HepG2 (cell line): ENCODE measurements around the gene HMMR. TPM values are rescaled to one million over a fixed set of nuclear protein-coding genes. Genes with fewer than 3 reads are reported as not detected.
A peak's percentile ranks its signal among the peaks of the same experiment; 100 is the strongest.

ENCODE experiments used
- ATAC-seq: fragments of 200-7000 bp; cut with Tn5 transposase; 3 replicates; pipeline ENCODE4 v1.9.1; 2020; ENCODE audit warnings: mild to moderate bottlenecking, moderate library complexity
- BruUV-seq: library from RNA; stranded (reverse); fragments of 400-500 nt; replicated peaks from 2 replicates; lab custom pipeline; 2021; lab: Mats Ljungman, UMichigan
- CTCF ChIA-PET: fragments of 300-600 bp; formaldehyde crosslinking; extraction: SDS; loops from one replicate; lab custom pipeline; 2021; ENCODE audit warnings: low total read pairs, inconsistent platforms, low intra/inter-chr PET ratio; lab: Yijun Ruan, JAX
- POLR2A ChIA-PET: fragments of 350-600 bp; sonication (Branson Sonifier 250); formaldehyde crosslinking; loops from one replicate; lab custom pipeline; 2020; ENCODE audit warnings: antibody characterized with exemption, inconsistent platforms; lab: Yijun Ruan, JAX
- DNase-seq: peaks from one replicate; pipeline ENCODE4 v3.0.0-alpha.2; 2015; ENCODE audit warnings: low spot score
- FAIRE-seq: peaks from 3 replicates; lab custom pipeline; 2011; peaks lifted over from hg19 to GRCh38; lab: Jason Lieb, UNC
- H2AFZ ChIP-seq: one replicate; pipeline ENCODE4 v1.6.1; 2011; ENCODE audit warnings: low read length, inconsistent platforms
- H3K27ac ChIP-seq: fragments of 300-600 bp; 3 replicates; pipeline ENCODE4 v1.8.0; 2011; ENCODE audit warnings: mixed run types, mild to moderate bottlenecking, mixed read lengths, low read length, inconsistent platforms; ENCODE audit not compliant: insufficient read depth; ENCODE audit errors: extremely low read length
- H3K27me3 ChIP-seq, 2 experiments: fragments of 200-600 bp in 1 of 2; 2 replicates in 1 of 2; 3 replicates in 1 of 2; pipeline versions ENCODE4 v1.6.0 to v1.8.0; 2011; ENCODE audit warnings: low read length in 2 of 2, mild to moderate bottlenecking in 2 of 2, moderate library complexity in 2 of 2, inconsistent platforms in 1 of 2; ENCODE audit not compliant: insufficient read depth in 2 of 2, control insufficient read depth in 1 of 2
- H3K36me3 ChIP-seq, 2 experiments: fragments of 200-600 bp in 1 of 2; replicated peaks in 1 of 2; 2 replicates in 1 of 2; 3 replicates in 1 of 2; pipeline versions ENCODE4 v1.5.1 to v1.8.0; 2011; ENCODE audit warnings: low read length in 2 of 2, inconsistent platforms in 1 of 2; ENCODE audit not compliant: insufficient read depth in 2 of 2, control insufficient read depth in 1 of 2
- H3K4me1 ChIP-seq: 2 replicates; pipeline ENCODE4 v1.5.1; 2012; ENCODE audit warnings: low read length, inconsistent platforms; ENCODE audit not compliant: insufficient read depth
- H3K4me2 ChIP-seq: 2 replicates; pipeline ENCODE4 v1.6.0; 2011; ENCODE audit warnings: low read depth, low read length, inconsistent platforms
- H3K4me3 ChIP-seq, 3 experiments: fragments of 200-600 bp in 1 of 3; sonication (generic), shearing (Covaris generic) in 1 of 3; replicated peaks in 1 of 3; 2 replicates each; pipeline ENCODE4 v1.5.1; 2011 to 2016; ENCODE audit warnings: low read length in 3 of 3, inconsistent platforms in 2 of 3, low read depth in 2 of 3, mild to moderate bottlenecking in 2 of 3, control low read depth in 1 of 3, mixed read lengths in 1 of 3; ENCODE audit not compliant: insufficient read depth in 1 of 3
- H3K79me2 ChIP-seq: one replicate; pipeline ENCODE4 v1.6.1; 2011; ENCODE audit warnings: low read length, inconsistent platforms; ENCODE audit not compliant: insufficient read depth
- H3K9ac ChIP-seq: 2 replicates; pipeline ENCODE4 v1.6.0; 2011; ENCODE audit warnings: mild to moderate bottlenecking, low read depth, low read length, inconsistent platforms; ENCODE audit not compliant: insufficient read depth
- H3K9me3 ChIP-seq: 2 replicates; pipeline ENCODE4 v1.5.1; 2012; ENCODE audit warnings: mild to moderate bottlenecking, low read length
- H4K20me1 ChIP-seq: 2 replicates; pipeline ENCODE4 v1.6.0; 2011; ENCODE audit warnings: inconsistent platforms, mild to moderate bottlenecking, low read length, moderate library complexity; ENCODE audit not compliant: insufficient read depth
- SRF ChIP-seq: IDR thresholded peaks from 2 replicates; pipeline ENCODE4 v1.6.1; 2011; ENCODE audit warnings: mild to moderate bottlenecking, low read depth, low read length, moderate library complexity
- ZBTB20 ChIP-seq: sonication (generic); formaldehyde crosslinking; IDR thresholded peaks from 2 replicates; pipeline ENCODE4 v1.8.1; 2023; ENCODE audit warnings: missing genetic modification reagents, low read depth, mild to moderate bottlenecking, borderline replicate concordance
- WGBS: methylation state at CpG from one replicate; pipeline ENCODE4 v1.1.6; 2017; ENCODE audit warnings: low lambda C conversion rate; 5-methylcytosine and 5-hydroxymethylcytosine counted together
- in situ Hi-C: cut with HindIII; loops from 2 replicates; pipeline ENCODE4 v1.10.0; 2017; ENCODE audit warnings: low pct_unique_long_range_greater_than_20kb; ENCODE audit not compliant: extremely low pct_ligation_motif_present
- intact Hi-C: fragments of 100-400 bp; cut with micrococcal nuclease; formaldehyde crosslinking; loops from one replicate; pipeline ENCODE4 v1.10.0; 2022; ENCODE audit not compliant: unreplicated experiment
- polyA plus RNA-seq, 8 experiments: library from polyadenylated mRNA; depleted of rRNA in 3 of 8; stranded (reverse) in 7 of 8; unstranded in 1 of 8; fragments of >200 nt; fragmentation: Illumina TruSeq in 4 of 8; extraction: Trizol in 4 of 8; gene quantifications; 2 replicates each; pipeline versions ENCODE4 v1.2.1 to v1.2.3, GENCODE V29; 2011 to 2016; ENCODE audit warnings: low read depth in 4 of 8, missing spikeins in 1 of 8, mixed read lengths in 1 of 8; ENCODE audit not compliant: insufficient read depth in 1 of 8
- total RNA-seq, 5 experiments: library from RNA; depleted of rRNA; stranded (reverse); fragments of >200 nt; fragmentation: Illumina TruSeq; extraction: Trizol; gene quantifications; 2 replicates each; pipeline ENCODE4 v1.2.3, GENCODE V29; 2016; ENCODE audit warnings: low read depth in 1 of 5
- TF ChIP-seq, protein P1 (sequence below), 2 experiments: sonication (generic) in 1 of 2; formaldehyde crosslinking in 1 of 2; IDR thresholded peaks; 2 replicates each; pipeline versions ENCODE4 v1.5.1 to v1.6.1; 2011 to 2020; ENCODE audit warnings: borderline replicate concordance in 1 of 2, low read depth in 1 of 2, low read length in 1 of 2, mild to moderate bottlenecking in 1 of 2, missing genetic modification reagents in 1 of 2, moderate library complexity in 1 of 2
- TF ChIP-seq, protein P2 (sequence below): sonication (generic); formaldehyde crosslinking; IDR thresholded peaks from 2 replicates; pipeline ENCODE4 v1.4.0; 2020; ENCODE audit warnings: low read depth, mild to moderate bottlenecking, missing genetic modification reagents
- TF ChIP-seq, protein P3 (sequence below): IDR thresholded peaks from 2 replicates; pipeline ENCODE4 v1.6.1; 2016; ENCODE audit warnings: mild to moderate bottlenecking
- TF ChIP-seq, protein P4 (sequence below): sonication (generic); formaldehyde crosslinking; IDR thresholded peaks from 2 replicates; pipeline ENCODE4 v1.8.0; 2022; ENCODE audit warnings: mild to moderate bottlenecking, missing genetic modification reagents; ENCODE audit not compliant: insufficient replicate concordance
- TF ChIP-seq, protein P5 (sequence below): sonication (generic); formaldehyde crosslinking; IDR thresholded peaks from 2 replicates; pipeline ENCODE4 v1.4.0; 2020; ENCODE audit warnings: missing genetic modification reagents

The HMMR gene
- total and polyA plus RNA-seq, 2 of the 13 experiments (the other 11 are each of a cell fraction or from before 2014, with no cell fraction given), result 8.5 to 48.3 TPM

DNA sequence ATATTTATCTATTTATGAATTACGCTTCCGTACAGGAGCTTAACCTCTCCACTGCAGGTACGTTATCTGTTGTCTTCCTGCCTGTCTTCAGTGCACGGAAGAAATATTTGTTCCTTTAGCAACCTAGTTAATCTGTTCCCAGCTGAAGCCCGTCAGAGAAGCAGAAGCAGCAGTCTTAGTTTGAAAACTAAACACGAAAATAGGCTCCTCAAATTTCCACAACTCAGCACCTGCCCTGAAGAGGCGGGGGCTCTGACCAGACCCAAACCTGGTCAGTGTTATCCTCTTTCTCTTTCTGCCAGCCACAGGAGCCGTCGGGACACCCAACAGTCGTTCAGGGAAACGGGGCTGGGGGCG, 992 bp upstream of the HMMR start (continued):
- no peak for TF ChIP-seq SRF
- TF ChIP-seq ZBTB20 (CRISPR knock-in tag), result no peak
- TF ChIP-seq, all 625 proteins: peak for 5

DNA sequence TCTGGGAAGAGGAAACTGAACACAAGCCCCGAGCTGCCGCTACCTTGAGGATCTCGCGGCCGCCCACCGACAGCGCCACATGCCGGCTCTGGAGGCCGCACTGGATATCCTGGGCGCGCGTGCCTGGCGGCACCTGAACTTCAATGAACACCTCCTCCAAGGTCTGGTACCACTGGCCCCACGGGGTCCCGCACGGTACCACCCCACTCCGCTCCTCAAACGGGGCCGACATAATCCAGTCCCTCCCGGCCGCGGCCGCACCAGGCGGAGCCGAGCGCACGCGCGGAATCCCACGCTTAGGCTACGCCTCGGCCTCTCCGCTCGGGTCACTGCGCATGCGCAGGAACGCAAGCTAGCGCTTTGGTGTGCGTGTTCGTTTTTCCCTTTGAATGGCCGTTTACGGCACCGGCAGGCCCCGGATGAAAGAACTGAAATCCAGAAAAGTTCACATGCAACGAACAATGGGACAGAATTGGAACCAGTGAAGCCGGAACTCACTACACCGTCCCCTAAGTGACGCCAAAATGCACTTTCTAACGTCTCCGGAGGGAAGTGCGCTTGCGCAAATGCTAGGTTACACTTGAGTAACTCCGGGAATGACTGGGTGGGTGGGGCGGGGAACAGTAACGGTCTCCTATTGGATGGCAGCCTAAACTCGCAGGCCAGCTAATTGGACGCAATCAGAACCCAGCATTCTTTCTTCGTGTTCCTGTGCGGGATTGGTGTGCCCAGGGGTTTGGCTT, 442 bp upstream of the HMMR start, which contains the start of gene NUDCD2:
NUDCD2 (minus strand) TSS at position 284 of the 743 bp plus-strand sequence; CDS start at position 232, 52 bp downstream.
- Histone ChIP-seq H3K4me2 (peak within 1 kb of the TSS; percentile 87), H3K79me2 (peaks cover 62% of the 10 kb centered on the region), H2AFZ (peak within 1 kb of the TSS; percentile 99), H3K27ac (peak within 1 kb of the TSS; percentile 100), H3K4me3 (peak within 1 kb of the TSS; percentile 73 to 88 (median 86)), H4K20me1 (no peaks in the 10 kb centered on the region), H3K9ac (peak within 1 kb of the TSS; percentile 99), H3K4me1 (peaks cover 32% of the 10 kb centered on the region), H3K36me3 (peaks cover 2 to 6% of the 10 kb centered on the region in 2 experiments; a peak in 2 of 5 replicates), H3K9me3 (no peaks in the 10 kb centered on the region), H3K27me3 (peaks cover 0 to 4% of the 10 kb centered on the region in 2 experiments; a peak in 1 of 5 replicates)
- in situ Hi-C loops (no loop called here), intact Hi-C loops (loop anchor here (2.0 kb wide), 1 partner anchor 23 kb away; the partner anchor contains the start of gene CCNG1)
- DNase-seq (peak; percentile 98), FAIRE-seq (peak; percentile 91), ATAC-seq (peak; percentile 90)
- ChIA-PET CTCF (no interaction called here), POLR2A (interaction anchor here (0.9 to 5.8 kb wide), 13 partner anchors 8 to 51 kb away, joined by 3 to 182 read pairs (median 5); partner anchors contain the start of genes CCNG1 and MAT2B)
- TSS peak; percentile 79 for BruUV-seq
- 0% methylated on average over 42 of the region's 59 CpGs for WGBS
- TF ChIP-seq, protein P1, sequence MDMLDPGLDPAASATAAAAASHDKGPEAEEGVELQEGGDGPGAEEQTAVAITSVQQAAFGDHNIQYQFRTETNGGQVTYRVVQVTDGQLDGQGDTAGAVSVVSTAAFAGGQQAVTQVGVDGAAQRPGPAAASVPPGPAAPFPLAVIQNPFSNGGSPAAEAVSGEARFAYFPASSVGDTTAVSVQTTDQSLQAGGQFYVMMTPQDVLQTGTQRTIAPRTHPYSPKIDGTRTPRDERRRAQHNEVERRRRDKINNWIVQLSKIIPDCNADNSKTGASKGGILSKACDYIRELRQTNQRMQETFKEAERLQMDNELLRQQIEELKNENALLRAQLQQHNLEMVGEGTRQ (IDR thresholded peaks at IDR 0.05; ENCODE audit: low read depth, low read length), result no peak
- TF ChIP-seq, protein P1 (CRISPR knock-in tag; IDR thresholded peaks at IDR 0.05; ENCODE audit: borderline replicate concordance), result no peak
- TF ChIP-seq, protein P2, sequence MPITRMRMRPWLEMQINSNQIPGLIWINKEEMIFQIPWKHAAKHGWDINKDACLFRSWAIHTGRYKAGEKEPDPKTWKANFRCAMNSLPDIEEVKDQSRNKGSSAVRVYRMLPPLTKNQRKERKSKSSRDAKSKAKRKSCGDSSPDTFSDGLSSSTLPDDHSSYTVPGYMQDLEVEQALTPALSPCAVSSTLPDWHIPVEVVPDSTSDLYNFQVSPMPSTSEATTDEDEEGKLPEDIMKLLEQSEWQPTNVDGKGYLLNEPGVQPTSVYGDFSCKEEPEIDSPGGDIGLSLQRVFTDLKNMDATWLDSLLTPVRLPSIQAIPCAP (CRISPR knock-in tag), result no peak
- TF ChIP-seq, protein P3, sequence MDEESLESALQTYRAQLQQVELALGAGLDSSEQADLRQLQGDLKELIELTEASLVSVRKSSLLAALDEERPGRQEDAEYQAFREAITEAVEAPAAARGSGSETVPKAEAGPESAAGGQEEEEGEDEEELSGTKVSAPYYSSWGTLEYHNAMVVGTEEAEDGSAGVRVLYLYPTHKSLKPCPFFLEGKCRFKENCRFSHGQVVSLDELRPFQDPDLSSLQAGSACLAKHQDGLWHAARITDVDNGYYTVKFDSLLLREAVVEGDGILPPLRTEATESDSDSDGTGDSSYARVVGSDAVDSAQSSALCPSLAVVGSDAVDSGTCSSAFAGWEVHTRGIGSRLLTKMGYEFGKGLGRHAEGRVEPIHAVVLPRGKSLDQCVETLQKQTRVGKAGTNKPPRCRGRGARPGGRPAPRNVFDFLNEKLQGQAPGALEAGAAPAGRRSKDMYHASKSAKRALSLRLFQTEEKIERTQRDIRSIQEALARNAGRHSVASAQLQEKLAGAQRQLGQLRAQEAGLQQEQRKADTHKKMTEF (CRISPR knock-in tag), result peak; percentile 79
- TF ChIP-seq, protein P4, sequence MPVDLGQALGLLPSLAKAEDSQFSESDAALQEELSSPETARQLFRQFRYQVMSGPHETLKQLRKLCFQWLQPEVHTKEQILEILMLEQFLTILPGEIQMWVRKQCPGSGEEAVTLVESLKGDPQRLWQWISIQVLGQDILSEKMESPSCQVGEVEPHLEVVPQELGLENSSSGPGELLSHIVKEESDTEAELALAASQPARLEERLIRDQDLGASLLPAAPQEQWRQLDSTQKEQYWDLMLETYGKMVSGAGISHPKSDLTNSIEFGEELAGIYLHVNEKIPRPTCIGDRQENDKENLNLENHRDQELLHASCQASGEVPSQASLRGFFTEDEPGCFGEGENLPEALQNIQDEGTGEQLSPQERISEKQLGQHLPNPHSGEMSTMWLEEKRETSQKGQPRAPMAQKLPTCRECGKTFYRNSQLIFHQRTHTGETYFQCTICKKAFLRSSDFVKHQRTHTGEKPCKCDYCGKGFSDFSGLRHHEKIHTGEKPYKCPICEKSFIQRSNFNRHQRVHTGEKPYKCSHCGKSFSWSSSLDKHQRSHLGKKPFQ, result peak; percentile 85
- TF ChIP-seq, protein P5, sequence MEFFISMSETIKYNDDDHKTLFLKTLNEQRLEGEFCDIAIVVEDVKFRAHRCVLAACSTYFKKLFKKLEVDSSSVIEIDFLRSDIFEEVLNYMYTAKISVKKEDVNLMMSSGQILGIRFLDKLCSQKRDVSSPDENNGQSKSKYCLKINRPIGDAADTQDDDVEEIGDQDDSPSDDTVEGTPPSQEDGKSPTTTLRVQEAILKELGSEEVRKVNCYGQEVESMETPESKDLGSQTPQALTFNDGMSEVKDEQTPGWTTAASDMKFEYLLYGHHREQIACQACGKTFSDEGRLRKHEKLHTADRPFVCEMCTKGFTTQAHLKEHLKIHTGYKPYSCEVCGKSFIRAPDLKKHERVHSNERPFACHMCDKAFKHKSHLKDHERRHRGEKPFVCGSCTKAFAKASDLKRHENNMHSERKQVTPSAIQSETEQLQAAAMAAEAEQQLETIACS (CRISPR knock-in tag), result peak; percentile 46; the same call in 1 of the 2 replicates
